ENCODE results near the gene EHD3. TPM values are rescaled to one million over a fixed set of nuclear protein-coding genes. Genes with fewer than 3 reads are reported as not detected.

EHD3 gene
- total RNA-seq, 1 experiment from 2014 or later = 1.9 TPM

DNA sequence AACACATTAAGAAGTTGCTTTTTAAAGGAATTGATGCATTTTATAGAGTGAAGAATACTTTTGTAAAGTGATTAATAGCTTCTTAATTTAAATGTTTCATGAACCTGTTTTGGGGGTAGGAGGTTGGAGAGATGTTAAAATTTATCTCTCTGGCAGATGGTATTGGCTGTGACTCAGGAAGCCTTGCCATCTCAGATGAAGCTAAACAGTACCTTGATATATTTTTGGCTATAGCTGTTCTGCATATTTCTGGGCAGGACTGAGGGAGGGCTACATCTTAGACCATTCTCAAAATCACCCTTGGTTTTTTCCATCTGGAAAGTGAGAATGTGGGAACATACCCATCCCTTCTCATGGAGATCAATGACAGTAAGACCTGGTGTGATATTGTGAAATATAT lies 30.0 kb upstream of the EHD3 start:
- POLR2A ChIA-PET (ENCODE audit: unreplicated experiment) = no interaction called here
- Histone ChIP-seq H3K27ac (no peak overlapping the region), H2AFZ (no peak overlapping the region), H3K4me3 (no peak overlapping the region), H3K4me1 (replicated peaks; ENCODE audit: insufficient read depth) (no peaks in the 10 kb centered on the region; the same call in 1 of the 2 replicates), H3K9me3 (ENCODE audit: insufficient read depth, low read depth) (no peaks in the 10 kb centered on the region), H3K4me2 (no peak overlapping the region), H4K20me1 (ENCODE audit: insufficient read depth) (no peaks in the 10 kb centered on the region), H3K27me3 (ENCODE audit: insufficient read depth, low read depth) (no peaks in the 10 kb centered on the region), H3K36me3 (ENCODE audit: low read depth) (no peaks in the 10 kb centered on the region), H3F3A (ENCODE audit: insufficient read depth, low read depth) (no peaks in the 10 kb centered on the region), H3K9me2 (ENCODE audit: insufficient read depth) (no peaks in the 10 kb centered on the region), H3K79me2 (ENCODE audit: low read depth) (no peaks in the 10 kb centered on the region)
- no peak for DNase-seq
- CTCF ChIA-PET = no interaction called here
- TF ChIP-seq EZH2 (IDR thresholded peaks at IDR 0.05; ENCODE audit: low read depth) = no peak
- TF ChIP-seq, protein P1, sequence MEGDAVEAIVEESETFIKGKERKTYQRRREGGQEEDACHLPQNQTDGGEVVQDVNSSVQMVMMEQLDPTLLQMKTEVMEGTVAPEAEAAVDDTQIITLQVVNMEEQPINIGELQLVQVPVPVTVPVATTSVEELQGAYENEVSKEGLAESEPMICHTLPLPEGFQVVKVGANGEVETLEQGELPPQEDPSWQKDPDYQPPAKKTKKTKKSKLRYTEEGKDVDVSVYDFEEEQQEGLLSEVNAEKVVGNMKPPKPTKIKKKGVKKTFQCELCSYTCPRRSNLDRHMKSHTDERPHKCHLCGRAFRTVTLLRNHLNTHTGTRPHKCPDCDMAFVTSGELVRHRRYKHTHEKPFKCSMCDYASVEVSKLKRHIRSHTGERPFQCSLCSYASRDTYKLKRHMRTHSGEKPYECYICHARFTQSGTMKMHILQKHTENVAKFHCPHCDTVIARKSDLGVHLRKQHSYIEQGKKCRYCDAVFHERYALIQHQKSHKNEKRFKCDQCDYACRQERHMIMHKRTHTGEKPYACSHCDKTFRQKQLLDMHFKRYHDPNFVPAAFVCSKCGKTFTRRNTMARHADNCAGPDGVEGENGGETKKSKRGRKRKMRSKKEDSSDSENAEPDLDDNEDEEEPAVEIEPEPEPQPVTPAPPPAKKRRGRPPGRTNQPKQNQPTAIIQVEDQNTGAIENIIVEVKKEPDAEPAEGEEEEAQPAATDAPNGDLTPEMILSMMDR (conservative IDR thresholded peaks at IDR 0.05) = no peak
- BruUV-seq (replicated peaks) = no TSS peak
- intact Hi-C loops (cut with micrococcal nuclease; ENCODE audit: unreplicated experiment) = no loop called here

DNA sequence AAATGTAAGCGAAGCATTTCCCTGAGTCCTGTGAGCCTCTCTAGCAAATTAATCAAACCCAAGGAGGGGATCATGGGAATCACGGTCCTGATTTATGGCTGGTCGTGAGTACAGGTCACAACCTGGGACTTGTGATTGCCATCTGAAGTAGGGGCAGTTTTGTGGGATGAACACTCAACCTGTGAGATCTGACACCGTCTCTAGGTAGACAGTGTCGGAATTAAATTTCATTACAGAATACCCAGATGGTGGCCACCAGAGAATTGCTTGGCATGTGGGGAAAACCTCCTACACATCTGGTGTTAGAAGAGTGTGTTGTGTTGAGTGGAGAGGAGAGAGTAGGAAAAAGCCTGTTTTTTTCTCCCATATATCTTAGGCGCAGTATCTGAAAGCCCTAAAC lies 29.2 kb upstream of the EHD3 start:
- CTCF ChIA-PET = no interaction called here
- POLR2A ChIA-PET (ENCODE audit: unreplicated experiment) = no interaction called here
- no peaks in the 10 kb centered on the region for H3K9me2 ChIP-seq (ENCODE audit: insufficient read depth)

DNA sequence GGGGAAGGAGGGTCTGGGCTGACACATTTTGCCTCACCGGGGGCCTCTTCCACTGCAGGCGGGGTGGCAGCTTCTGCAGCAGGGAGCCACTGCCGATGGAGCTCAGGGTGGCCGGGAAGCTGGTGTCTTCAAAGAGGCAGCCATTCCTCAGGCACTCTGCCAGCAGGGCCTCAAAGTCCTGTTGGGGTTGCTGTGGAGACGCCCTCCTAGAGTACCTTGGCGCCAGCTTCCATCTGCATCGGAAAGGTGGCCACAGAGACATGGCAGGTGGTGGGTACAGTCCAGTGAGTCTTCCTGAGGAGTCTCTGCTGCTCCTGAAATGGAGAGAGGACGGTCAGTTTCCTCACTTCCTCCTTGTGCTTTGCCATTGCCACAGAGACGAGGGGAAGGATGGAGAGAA lies 28.8 kb upstream of the EHD3 start:
- no peak overlapping the region for H2AFZ ChIP-seq

More for the DNA sequence above, 29.2 kb upstream of the EHD3 start:
- no peak for DNase-seq
- no peak overlapping the region for H2AFZ ChIP-seq
- H3K9me3 ChIP-seq (ENCODE audit: insufficient read depth, low read depth) = no peaks in the 10 kb centered on the region
- H3K36me3 ChIP-seq (ENCODE audit: low read depth) = no peaks in the 10 kb centered on the region
- no peaks in the 10 kb centered on the region; the same call in 1 of the 2 replicates for H3K4me1 ChIP-seq (replicated peaks; ENCODE audit: insufficient read depth)
- H4K20me1 ChIP-seq (ENCODE audit: insufficient read depth) = no peaks in the 10 kb centered on the region
- no peak overlapping the region for H3K4me2 ChIP-seq
- no peak overlapping the region for H3K4me3 ChIP-seq
- intact Hi-C loops (cut with micrococcal nuclease; ENCODE audit: unreplicated experiment) = no loop called here
- H3K27ac ChIP-seq = no peak overlapping the region
- H3K27me3 ChIP-seq (ENCODE audit: insufficient read depth, low read depth) = no peaks in the 10 kb centered on the region
- H3K79me2 ChIP-seq (ENCODE audit: low read depth) = no peaks in the 10 kb centered on the region
- no peaks in the 10 kb centered on the region for H3F3A ChIP-seq (ENCODE audit: insufficient read depth, low read depth)
- TF ChIP-seq, protein P1 (conservative IDR thresholded peaks at IDR 0.05) = no peak
- TF ChIP-seq EZH2 (IDR thresholded peaks at IDR 0.05; ENCODE audit: low read depth) = no peak
- no TSS peak for BruUV-seq (replicated peaks)

More for the DNA sequence above, 28.8 kb upstream of the EHD3 start:
- intact Hi-C loops (cut with micrococcal nuclease; ENCODE audit: unreplicated experiment) = no loop called here
- ChIA-PET POLR2A (ENCODE audit: unreplicated experiment) (no interaction called here), CTCF (no interaction called here)
- BruUV-seq (replicated peaks) = no TSS peak
- no peaks in the 10 kb centered on the region; the same call in 1 of the 2 replicates for H3K4me1 ChIP-seq (replicated peaks; ENCODE audit: insufficient read depth)
- H3K9me2 ChIP-seq (ENCODE audit: insufficient read depth) = no peaks in the 10 kb centered on the region
- TF ChIP-seq, protein P1 (conservative IDR thresholded peaks at IDR 0.05) = no peak
- no peak for TF ChIP-seq EZH2 (IDR thresholded peaks at IDR 0.05; ENCODE audit: low read depth)
- H3K79me2 ChIP-seq (ENCODE audit: low read depth) = no peaks in the 10 kb centered on the region
- H3K36me3 ChIP-seq (ENCODE audit: low read depth) = no peaks in the 10 kb centered on the region
- H3K27me3 ChIP-seq (ENCODE audit: insufficient read depth, low read depth) = no peaks in the 10 kb centered on the region
- no peaks in the 10 kb centered on the region for H3F3A ChIP-seq (ENCODE audit: insufficient read depth, low read depth)
- H3K9me3 ChIP-seq (ENCODE audit: insufficient read depth, low read depth) = no peaks in the 10 kb centered on the region
- no peak overlapping the region for H3K27ac ChIP-seq
- H4K20me1 ChIP-seq (ENCODE audit: insufficient read depth) = no peaks in the 10 kb centered on the region
- H3K4me2 ChIP-seq = no peak overlapping the region
- H3K4me3 ChIP-seq = no peak overlapping the region
- no peak for DNase-seq
